ENCODE data around the gene SH3BP4.

The SH3BP4 gene

GRCh38 chr2:235002198-235003095 lies 50.6 kb downstream of the SH3BP4 start:
- Histone ChIP-seq H3K4me3 (ENCODE audit: low read length) (no peak overlapping the region), H3K9ac (ENCODE audit: low read length) (no peak overlapping the region), H3K4me1 (ENCODE audit: low read length) (no peaks in the 10 kb centered on the region), H3K27me3 (ENCODE audit: low read depth, low read length) (no peaks in the 10 kb centered on the region), H3K27ac (ENCODE audit: low read length) (no peak overlapping the region), H2AFZ (ENCODE audit: low read depth, low read length) (no peak overlapping the region), H3K4me2 (ENCODE audit: low read length) (no peak overlapping the region), H4K20me1 (ENCODE audit: insufficient read depth, low read length) (no peaks in the 10 kb centered on the region), H3K36me3 (replicated peaks; ENCODE audit: low read depth, low read length) (no peaks in the 10 kb centered on the region), H3K79me2 (ENCODE audit: low read length) (no peaks in the 10 kb centered on the region), H3K9me3 (ENCODE audit: insufficient read depth, low read length) (no peaks in the 10 kb centered on the region)
- no peak for TF ChIP-seq CTCF (IDR thresholded peaks at IDR 0.05; ENCODE audit: low read depth, low read length)
- no peak for TF ChIP-seq EZH2phosphoT487 (IDR thresholded peaks at IDR 0.05; ENCODE audit: low read depth)

DNA sequence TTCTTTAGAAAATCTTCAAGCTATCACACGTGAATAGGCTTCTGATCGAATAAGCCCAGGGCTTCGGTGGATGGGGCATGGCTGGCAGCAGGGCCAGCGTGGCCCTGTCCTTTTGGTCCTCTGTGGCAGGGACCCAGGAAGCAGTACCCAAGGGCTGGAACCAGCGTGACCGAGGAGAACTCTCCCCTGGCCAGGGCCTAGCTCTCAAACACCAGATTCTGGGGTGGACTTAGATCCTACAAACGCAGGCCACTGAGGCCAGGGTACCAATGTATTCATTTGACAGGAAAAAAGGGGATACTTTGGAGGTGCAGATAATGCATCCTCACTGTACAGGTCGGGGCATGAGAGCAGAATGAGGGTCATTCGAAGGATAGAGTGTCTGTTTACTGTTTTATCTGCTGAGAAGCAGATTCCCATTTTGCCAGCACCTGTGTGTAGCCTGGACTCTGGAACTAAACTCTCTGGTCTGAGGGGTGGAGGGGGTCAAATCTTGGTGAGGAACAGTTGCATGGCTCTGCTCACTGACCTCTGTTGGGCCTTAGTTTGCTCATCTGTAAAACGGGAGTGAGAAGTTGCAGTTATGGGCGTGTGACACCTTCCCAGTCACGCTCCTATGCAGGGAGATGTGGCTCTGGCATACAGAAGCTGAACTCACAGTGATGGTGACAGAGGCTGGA lies 51.4 kb downstream of the SH3BP4 start:
- H3K36me3 ChIP-seq (replicated peaks; ENCODE audit: low read depth, low read length), result no peaks in the 10 kb centered on the region
- no peak overlapping the region for H3K9ac ChIP-seq (ENCODE audit: low read length)
- no peaks in the 10 kb centered on the region for H3K79me2 ChIP-seq (ENCODE audit: low read length)
- no peaks in the 10 kb centered on the region for H4K20me1 ChIP-seq (ENCODE audit: insufficient read depth, low read length)
- H3K27me3 ChIP-seq (ENCODE audit: low read depth, low read length), result no peaks in the 10 kb centered on the region
- H2AFZ ChIP-seq (ENCODE audit: low read depth, low read length), result no peak overlapping the region
- H3K4me1 ChIP-seq (ENCODE audit: low read length), result no peaks in the 10 kb centered on the region
- H3K4me3 ChIP-seq (ENCODE audit: low read length), result no peak overlapping the region
- H3K27ac ChIP-seq (ENCODE audit: low read length), result no peak overlapping the region
- H3K4me2 ChIP-seq (ENCODE audit: low read length), result no peak overlapping the region
- H3K9me3 ChIP-seq (ENCODE audit: insufficient read depth, low read length), result no peaks in the 10 kb centered on the region
- TF ChIP-seq CTCF (IDR thresholded peaks at IDR 0.05; ENCODE audit: low read depth, low read length) (no peak), EZH2phosphoT487 (IDR thresholded peaks at IDR 0.05; ENCODE audit: low read depth) (no peak)

- H3K4me2 ChIP-seq (ENCODE audit: low read length), result no peak overlapping the region
- no peak overlapping the region for H2AFZ ChIP-seq (ENCODE audit: low read depth, low read length)
- H4K20me1 ChIP-seq (ENCODE audit: insufficient read depth, low read length), result no peaks in the 10 kb centered on the region
- H3K4me3 ChIP-seq (ENCODE audit: low read length), result no peak overlapping the region
- no peaks in the 10 kb centered on the region for H3K79me2 ChIP-seq (ENCODE audit: low read length)
- H3K27ac ChIP-seq (ENCODE audit: low read length), result no peak overlapping the region
- H3K9me3 ChIP-seq (ENCODE audit: insufficient read depth, low read length), result no peaks in the 10 kb centered on the region
- H3K4me1 ChIP-seq (ENCODE audit: low read length), result no peaks in the 10 kb centered on the region
- no peaks in the 10 kb centered on the region for H3K27me3 ChIP-seq (ENCODE audit: low read depth, low read length)
- no peaks in the 10 kb centered on the region for H3K36me3 ChIP-seq (replicated peaks; ENCODE audit: low read depth, low read length)
- no peak for TF ChIP-seq CTCF (IDR thresholded peaks at IDR 0.05; ENCODE audit: low read depth, low read length)
- no peak for TF ChIP-seq EZH2phosphoT487 (IDR thresholded peaks at IDR 0.05; ENCODE audit: low read depth)
- H3K9ac ChIP-seq (ENCODE audit: low read length), result no peak overlapping the region
Measured at GRCh38 chr2:235004329-235004903, 52.6 kb downstream of the SH3BP4 start.

DNA sequence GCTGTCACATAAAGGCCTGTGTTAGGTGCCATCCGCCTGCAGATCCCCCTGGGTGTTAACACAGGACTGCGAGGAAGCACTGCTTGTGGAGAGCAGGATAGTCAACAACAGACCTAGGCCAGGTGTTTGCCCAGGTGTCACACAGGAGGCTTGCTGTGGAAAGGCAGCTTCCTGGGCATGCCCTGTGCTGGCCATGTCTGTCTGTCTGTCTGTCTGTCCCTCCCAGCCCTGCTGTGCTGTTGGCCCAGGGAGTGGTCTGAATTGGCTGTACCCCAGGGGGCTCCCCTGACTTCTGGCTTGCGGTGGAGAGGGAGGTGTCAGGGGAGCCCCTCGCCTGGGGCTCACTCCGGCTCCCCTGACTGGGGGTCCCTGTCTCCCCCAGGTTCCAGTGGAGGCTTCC lies 53.2 kb downstream of the SH3BP4 start:
- no peak overlapping the region for H3K27ac ChIP-seq (ENCODE audit: low read length)
- no peaks in the 10 kb centered on the region for H3K4me1 ChIP-seq (ENCODE audit: low read length)
- no peaks in the 10 kb centered on the region for H4K20me1 ChIP-seq (ENCODE audit: insufficient read depth, low read length)
- no peaks in the 10 kb centered on the region for H3K36me3 ChIP-seq (replicated peaks; ENCODE audit: low read depth, low read length)
- no peak overlapping the region for H2AFZ ChIP-seq (ENCODE audit: low read depth, low read length)
- H3K4me3 ChIP-seq (ENCODE audit: low read length), result no peak overlapping the region
- H3K4me2 ChIP-seq (ENCODE audit: low read length), result no peak overlapping the region
- no peaks in the 10 kb centered on the region for H3K27me3 ChIP-seq (ENCODE audit: low read depth, low read length)
- H3K9ac ChIP-seq (ENCODE audit: low read length), result no peak overlapping the region
- H3K79me2 ChIP-seq (ENCODE audit: low read length), result no peaks in the 10 kb centered on the region
- H3K9me3 ChIP-seq (ENCODE audit: insufficient read depth, low read length), result no peaks in the 10 kb centered on the region
- TF ChIP-seq EZH2phosphoT487 (IDR thresholded peaks at IDR 0.05; ENCODE audit: low read depth) (no peak), CTCF (IDR thresholded peaks at IDR 0.05; ENCODE audit: low read depth, low read length) (no peak)
